ENCODE data around the gene C1orf226.
A peak's percentile ranks its signal among the peaks of the same experiment; 100 is the strongest.

The C1orf226 gene

DNA sequence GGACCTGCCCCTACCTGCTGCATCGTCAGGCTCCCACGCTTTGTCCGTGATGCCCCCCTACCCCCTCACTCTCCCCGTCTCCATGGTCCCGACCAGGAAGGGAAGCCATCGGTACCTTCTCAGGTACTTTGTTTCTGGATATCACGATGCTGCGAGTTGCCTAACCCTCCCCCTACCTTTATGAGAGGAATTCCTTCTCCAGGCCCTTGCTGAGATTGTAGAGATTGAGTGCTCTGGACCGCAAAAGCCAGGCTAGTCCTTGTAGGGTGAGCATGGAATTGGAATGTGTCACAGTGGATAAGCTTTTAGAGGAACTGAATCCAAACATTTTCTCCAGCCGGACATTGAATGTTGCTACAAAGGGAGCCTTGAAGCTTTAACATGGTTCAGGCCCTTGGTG lies 13.8 kb upstream of the C1orf226 start:
- DNase-seq (ENCODE audit: low spot score): no peak
- WGBS, 2 donors (ENCODE audit: extremely low coverage in 2 of 2, insufficient read length in 2 of 2, insufficient replicate concordance in 1 of 2): no CpG with 5 or more reads among the region's 10 CpGs
- no peak overlapping the region for H2BK120ac ChIP-seq (ENCODE audit: low read depth, low read length)
- H2BK15ac ChIP-seq (ENCODE audit: low read length): no peak overlapping the region
- H3K23ac ChIP-seq (ENCODE audit: low read depth, low read length, poor library complexity): no peak overlapping the region
- no peak overlapping the region for H3K27ac ChIP-seq (replicated peaks; ENCODE audit: low read length)
- no peak overlapping the region for H3K4me3 ChIP-seq (ENCODE audit: low read length in 2 of 2)
- H3K4me2 ChIP-seq (ENCODE audit: insufficient read depth, low read length, poor library complexity, severe bottlenecking): no peak overlapping the region
- no peak overlapping the region for H3K9ac ChIP-seq (ENCODE audit: low read depth, low read length, poor library complexity)
- peaks cover 0 to 4% of the 10 kb centered on the region in 2 donors for H3K4me1 ChIP-seq (ENCODE audit: control insufficient read depth in 2 of 2, insufficient read depth in 1 of 2, low read depth in 1 of 2, low read length in 2 of 2)
- no peak overlapping the region for H4K91ac ChIP-seq (ENCODE audit: low read depth, low read length, poor library complexity)
- H3K27me3 ChIP-seq (ENCODE audit: control insufficient read depth in 3 of 3, insufficient read depth in 3 of 3, low read depth in 1 of 3, low read length in 3 of 3): no peaks in the 10 kb centered on the region
- no peak overlapping the region for H2BK12ac ChIP-seq (ENCODE audit: low read length)
- peak overlapping the region; percentile 28 for H3K18ac ChIP-seq (ENCODE audit: low read length)
- no peak overlapping the region for H2BK5ac ChIP-seq (ENCODE audit: low read length)
- no peak overlapping the region for H2AK5ac ChIP-seq (ENCODE audit: low read depth, low read length)
- H3K9me3 ChIP-seq (replicated peaks in 1 of 2; ENCODE audit: control insufficient read depth in 2 of 2, insufficient read depth in 1 of 2, low read depth in 1 of 2, low read length in 2 of 2): no peaks in the 10 kb centered on the region
- H3K79me1 ChIP-seq (ENCODE audit: low read depth, low read length): no peaks in the 10 kb centered on the region
- no peak overlapping the region for H2AFZ ChIP-seq (ENCODE audit: low read length)
- H3K4ac ChIP-seq (ENCODE audit: low read length): no peak overlapping the region
- peaks cover 0 to 67% of the 10 kb centered on the region in 2 donors for H3K36me3 ChIP-seq (replicated peaks in 1 of 2; ENCODE audit: control insufficient read depth in 2 of 2, insufficient read depth in 2 of 2, low read length in 2 of 2)
- H4K8ac ChIP-seq (ENCODE audit: low read depth, low read length): no peak overlapping the region
- peak overlapping the region; percentile 22 for H3K14ac ChIP-seq (ENCODE audit: low read length)

DNA sequence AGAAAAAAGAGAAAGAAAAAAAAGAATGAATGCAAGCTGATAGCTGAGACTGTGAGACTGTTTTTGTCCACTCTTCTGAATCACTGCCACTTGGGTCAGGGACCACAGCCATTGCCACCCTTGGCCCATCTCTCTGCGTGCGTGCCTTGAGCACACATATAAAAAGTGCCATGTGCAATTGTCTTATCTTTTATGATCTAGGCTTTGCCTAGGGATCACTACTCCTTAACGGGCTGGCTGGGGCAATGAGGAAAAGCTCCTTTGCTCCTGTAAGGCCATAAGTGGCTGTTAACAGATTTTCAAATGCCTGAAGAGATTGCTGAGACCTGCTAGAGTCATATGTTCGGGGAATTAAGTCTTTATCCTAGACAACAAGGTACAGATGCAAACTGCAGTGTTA lies 13.1 kb upstream of the C1orf226 start:
- no peak overlapping the region for H3K4me3 ChIP-seq (ENCODE audit: low read length in 2 of 2)
- no CpG with 5 or more reads among the region's 4 CpGs for WGBS, 2 donors (ENCODE audit: extremely low coverage in 2 of 2, insufficient read length in 2 of 2, insufficient replicate concordance in 1 of 2)
- no peak overlapping the region for H4K91ac ChIP-seq (ENCODE audit: low read depth, low read length, poor library complexity)
- no peaks in the 10 kb centered on the region for H3K79me1 ChIP-seq (ENCODE audit: low read depth, low read length)
- H3K14ac ChIP-seq (ENCODE audit: low read length): no peak overlapping the region
- no peak overlapping the region for H3K18ac ChIP-seq (ENCODE audit: low read length)
- H3K27ac ChIP-seq (replicated peaks; ENCODE audit: low read length): no peak overlapping the region
- no peak overlapping the region for H2BK120ac ChIP-seq (ENCODE audit: low read depth, low read length)
- peaks cover under 1 to 6% of the 10 kb centered on the region in 2 donors for H3K4me1 ChIP-seq (ENCODE audit: control insufficient read depth in 2 of 2, insufficient read depth in 1 of 2, low read depth in 1 of 2, low read length in 2 of 2)
- no peak overlapping the region for H3K23ac ChIP-seq (ENCODE audit: low read depth, low read length, poor library complexity)
- H3K9ac ChIP-seq (ENCODE audit: low read depth, low read length, poor library complexity): no peak overlapping the region
- no peaks in the 10 kb centered on the region for H3K9me3 ChIP-seq (replicated peaks in 1 of 2; ENCODE audit: control insufficient read depth in 2 of 2, insufficient read depth in 1 of 2, low read depth in 1 of 2, low read length in 2 of 2)
- H3K36me3 ChIP-seq (replicated peaks in 1 of 2; ENCODE audit: control insufficient read depth in 2 of 2, insufficient read depth in 2 of 2, low read length in 2 of 2): peaks cover 0 to 61% of the 10 kb centered on the region in 2 donors
- H2BK5ac ChIP-seq (ENCODE audit: low read length): no peak overlapping the region
- no peak overlapping the region for H2AK5ac ChIP-seq (ENCODE audit: low read depth, low read length)
- H3K4ac ChIP-seq (ENCODE audit: low read length): no peak overlapping the region
- H4K8ac ChIP-seq (ENCODE audit: low read depth, low read length): no peak overlapping the region
- no peak for DNase-seq (ENCODE audit: low spot score)
- no peak overlapping the region for H3K4me2 ChIP-seq (ENCODE audit: insufficient read depth, low read length, poor library complexity, severe bottlenecking)
- H3K27me3 ChIP-seq (ENCODE audit: control insufficient read depth in 3 of 3, insufficient read depth in 3 of 3, low read depth in 1 of 3, low read length in 3 of 3): no peaks in the 10 kb centered on the region
- no peak overlapping the region for H2BK15ac ChIP-seq (ENCODE audit: low read length)
- H2AFZ ChIP-seq (ENCODE audit: low read length): no peak overlapping the region
- no peak overlapping the region for H2BK12ac ChIP-seq (ENCODE audit: low read length)

DNA sequence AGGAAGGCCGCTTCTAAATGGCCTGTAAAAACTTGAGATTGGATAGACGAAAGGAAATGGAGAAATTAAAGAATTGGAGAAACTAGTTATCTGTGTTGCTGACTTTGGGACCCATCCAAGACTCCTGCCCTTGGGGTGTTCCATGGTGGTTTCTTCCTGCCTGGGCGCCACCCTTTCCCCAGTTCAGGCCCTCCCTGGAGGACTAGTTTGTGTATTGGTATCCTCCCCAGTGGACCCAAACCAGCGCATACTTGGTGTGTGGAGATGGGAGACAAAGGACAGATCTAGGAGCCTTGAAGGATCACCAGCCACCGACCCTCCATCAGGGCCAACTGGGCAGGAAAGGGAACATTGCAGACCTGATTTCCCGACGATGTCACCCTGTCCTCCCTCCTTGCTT lies 12.0 kb upstream of the C1orf226 start:
- H3K18ac ChIP-seq (ENCODE audit: low read length): no peak overlapping the region
- H2BK120ac ChIP-seq (ENCODE audit: low read depth, low read length): no peak overlapping the region
- no peak overlapping the region for H2AK5ac ChIP-seq (ENCODE audit: low read depth, low read length)
- no peaks in the 10 kb centered on the region for H3K79me1 ChIP-seq (ENCODE audit: low read depth, low read length)
- H4K8ac ChIP-seq (ENCODE audit: low read depth, low read length): no peak overlapping the region
- H3K27ac ChIP-seq (replicated peaks; ENCODE audit: low read length): no peak overlapping the region
- peaks cover 2 to 16% of the 10 kb centered on the region in 2 donors for H3K4me1 ChIP-seq (ENCODE audit: control insufficient read depth in 2 of 2, insufficient read depth in 1 of 2, low read depth in 1 of 2, low read length in 2 of 2)
- no peak overlapping the region for H4K91ac ChIP-seq (ENCODE audit: low read depth, low read length, poor library complexity)
- H3K9ac ChIP-seq (ENCODE audit: low read depth, low read length, poor library complexity): no peak overlapping the region
- no peak overlapping the region for H3K14ac ChIP-seq (ENCODE audit: low read length)
- no peak overlapping the region for H3K4ac ChIP-seq (ENCODE audit: low read length)
- H3K9me3 ChIP-seq (replicated peaks in 1 of 2; ENCODE audit: control insufficient read depth in 2 of 2, insufficient read depth in 1 of 2, low read depth in 1 of 2, low read length in 2 of 2): no peaks in the 10 kb centered on the region
- H3K4me3 ChIP-seq (ENCODE audit: low read length in 2 of 2): peak overlapping the region in 1 of 2 donors; percentile 54
- no CpG with 5 or more reads among the region's 7 CpGs for WGBS, 2 donors (ENCODE audit: extremely low coverage in 2 of 2, insufficient read length in 2 of 2, insufficient replicate concordance in 1 of 2)
- H2AFZ ChIP-seq (ENCODE audit: low read length): no peak overlapping the region
- H3K36me3 ChIP-seq (replicated peaks in 1 of 2; ENCODE audit: control insufficient read depth in 2 of 2, insufficient read depth in 2 of 2, low read length in 2 of 2): peaks cover 0 to 70% of the 10 kb centered on the region in 2 donors
- no peak overlapping the region for H2BK5ac ChIP-seq (ENCODE audit: low read length)
- no peak overlapping the region for H2BK12ac ChIP-seq (ENCODE audit: low read length)
- H3K4me2 ChIP-seq (ENCODE audit: insufficient read depth, low read length, poor library complexity, severe bottlenecking): no peak overlapping the region
- no peaks in the 10 kb centered on the region for H3K27me3 ChIP-seq (ENCODE audit: control insufficient read depth in 3 of 3, insufficient read depth in 3 of 3, low read depth in 1 of 3, low read length in 3 of 3)
- no peak overlapping the region for H3K23ac ChIP-seq (ENCODE audit: low read depth, low read length, poor library complexity)
- no peak overlapping the region for H2BK15ac ChIP-seq (ENCODE audit: low read length)
- DNase-seq (ENCODE audit: low spot score): no peak

DNA sequence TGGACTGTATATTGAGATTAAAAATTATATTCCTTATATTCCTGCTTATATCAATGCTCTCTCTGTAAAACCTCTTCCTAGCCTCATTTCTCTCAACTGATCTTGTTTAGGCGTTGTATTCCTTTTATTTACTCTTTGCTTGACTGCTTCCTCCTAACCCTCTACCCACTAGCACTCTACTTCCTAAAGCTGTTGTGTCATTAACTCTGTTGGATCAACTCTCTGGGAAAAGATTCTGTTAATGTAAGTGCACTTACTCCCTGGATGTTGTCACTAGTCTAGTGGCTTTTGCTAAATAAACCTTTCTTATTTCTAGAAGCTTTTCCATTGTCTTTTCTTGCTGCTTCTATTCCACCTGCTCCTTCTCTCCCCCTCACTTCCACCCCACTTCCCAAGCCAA lies 11.4 kb upstream of the C1orf226 start:
- Histone ChIP-seq H3K27ac (replicated peaks; ENCODE audit: low read length) (no peak overlapping the region), H4K91ac (ENCODE audit: low read depth, low read length, poor library complexity) (no peak overlapping the region), H3K36me3 (replicated peaks in 1 of 2; ENCODE audit: control insufficient read depth in 2 of 2, insufficient read depth in 2 of 2, low read length in 2 of 2) (peaks cover 0 to 71% of the 10 kb centered on the region in 2 donors), H2BK5ac (ENCODE audit: low read length) (no peak overlapping the region), H2AK5ac (ENCODE audit: low read depth, low read length) (no peak overlapping the region), H3K18ac (ENCODE audit: low read length) (no peak overlapping the region), H3K79me1 (ENCODE audit: low read depth, low read length) (no peaks in the 10 kb centered on the region), H3K23ac (ENCODE audit: low read depth, low read length, poor library complexity) (no peak overlapping the region), H3K9ac (ENCODE audit: low read depth, low read length, poor library complexity) (no peak overlapping the region), H3K27me3 (ENCODE audit: control insufficient read depth in 3 of 3, insufficient read depth in 3 of 3, low read depth in 1 of 3, low read length in 3 of 3) (no peaks in the 10 kb centered on the region), H2BK12ac (ENCODE audit: low read length) (no peak overlapping the region), H2AFZ (ENCODE audit: low read length) (no peak overlapping the region), H3K9me3 (replicated peaks in 1 of 2; ENCODE audit: control insufficient read depth in 2 of 2, insufficient read depth in 1 of 2, low read depth in 1 of 2, low read length in 2 of 2) (no peaks in the 10 kb centered on the region), H4K8ac (ENCODE audit: low read depth, low read length) (no peak overlapping the region), H2BK120ac (ENCODE audit: low read depth, low read length) (no peak overlapping the region), H2BK15ac (ENCODE audit: low read length) (no peak overlapping the region), H3K4me2 (ENCODE audit: insufficient read depth, low read length, poor library complexity, severe bottlenecking) (no peak overlapping the region), H3K4me1 (ENCODE audit: control insufficient read depth in 2 of 2, insufficient read depth in 1 of 2, low read depth in 1 of 2, low read length in 2 of 2) (peaks cover 2 to 16% of the 10 kb centered on the region in 2 donors), H3K4me3 (ENCODE audit: low read length in 2 of 2) (no peak overlapping the region), H3K4ac (ENCODE audit: low read length) (no peak overlapping the region), H3K14ac (ENCODE audit: low read length) (no peak overlapping the region)
- no peak for DNase-seq (ENCODE audit: low spot score)
- WGBS, 2 donors (ENCODE audit: extremely low coverage in 2 of 2, insufficient read length in 2 of 2, insufficient replicate concordance in 1 of 2): no CpG with 5 or more reads among the region's 1 CpG

All from neuronal stem cell (in vitro differentiated cells).